HG03432 (cell line): Measurements from ENCODE around the gene MX2.
"Not testable (repeated sequence)": the region's sequence is repeated elsewhere in the genome, so short reads cannot be mapped to it uniquely, and the experiment has no call there.

Experiments used
- ATAC-seq: cut with Tn5 transposase; IDR thresholded peaks from one replicate; pipeline ENCODE4 v1.9.1; 2021; ENCODE audit warnings: mild to moderate bottlenecking, moderate library complexity; ENCODE audit not compliant: unreplicated experiment

Gene MX2

GRCh38 chr21:41333752-41334151, 28.1 kb upstream of the MX2 start:
- no peak for ATAC-seq

GRCh38 chr21:41337515-41337914, 24.3 kb upstream of the MX2 start:
- ATAC-seq = no peak

- ATAC-seq = no peak
Observed at GRCh38 chr21:41338455-41338854, 23.4 kb upstream of the MX2 start.

GRCh38 chr21:41342035-41342434, 19.8 kb upstream of the MX2 start:
- ATAC-seq = no peak

GRCh38 chr21:41344146-41344545, 17.7 kb upstream of the MX2 start:
- no peak for ATAC-seq

- ATAC-seq = no peak
Observed at GRCh38 chr21:41345356-41345755, 16.5 kb upstream of the MX2 start.

GRCh38 chr21:41345934-41346685, 15.7 kb upstream of the MX2 start:
- ATAC-seq = no peak

GRCh38 chr21:41346758-41347157, 15.1 kb upstream of the MX2 start:
- no peak for ATAC-seq

GRCh38 chr21:41348434-41348833, 13.4 kb upstream of the MX2 start:
- no peak for ATAC-seq

- no peak for ATAC-seq
Observed at GRCh38 chr21:41349126-41349525, 12.7 kb upstream of the MX2 start.

GRCh38 chr21:41349619-41350390, 12.0 kb upstream of the MX2 start:
- no peak for ATAC-seq

GRCh38 chr21:41350436-41351155, 11.2 kb upstream of the MX2 start:
- no peak for ATAC-seq

- ATAC-seq = no peak
Observed at GRCh38 chr21:41357546-41357945, 4.3 kb upstream of the MX2 start.

- no peak for ATAC-seq
Observed at GRCh38 chr21:41358193-41359166, 3.3 kb upstream of the MX2 start.

- ATAC-seq = no peak
Observed at GRCh38 chr21:41359286-41359685, 2.5 kb upstream of the MX2 start.

GRCh38 chr21:41359754-41360071, 2.1 kb upstream of the MX2 start:
- not testable (repeated sequence) for ATAC-seq

GRCh38 chr21:41360072-41360821, 1.6 kb upstream of the MX2 start:
- ATAC-seq = no peak

- no peak for ATAC-seq
Observed at GRCh38 chr21:41361053-41361785, 608 bp upstream of the MX2 start.

GRCh38 chr21:41362605-41363369, 960 bp downstream of the MX2 start:
- ATAC-seq = no peak
